Stimulated activated CD4-positive, alpha-beta T cell treated with anti-CD3 and anti-CD28 coated beads, Interleukin-4, amount 100 ng/mL, for 48 hours (primary cell): ENCODE data around the gene METAP1D.

Experiments
- DNase-seq, 2 donors: peaks; one replicate each; pipeline ENCODE4 v3.0.0-alpha.2; 2020; ENCODE audit warnings: low read depth in 2 of 2

Gene METAP1D

DNA sequence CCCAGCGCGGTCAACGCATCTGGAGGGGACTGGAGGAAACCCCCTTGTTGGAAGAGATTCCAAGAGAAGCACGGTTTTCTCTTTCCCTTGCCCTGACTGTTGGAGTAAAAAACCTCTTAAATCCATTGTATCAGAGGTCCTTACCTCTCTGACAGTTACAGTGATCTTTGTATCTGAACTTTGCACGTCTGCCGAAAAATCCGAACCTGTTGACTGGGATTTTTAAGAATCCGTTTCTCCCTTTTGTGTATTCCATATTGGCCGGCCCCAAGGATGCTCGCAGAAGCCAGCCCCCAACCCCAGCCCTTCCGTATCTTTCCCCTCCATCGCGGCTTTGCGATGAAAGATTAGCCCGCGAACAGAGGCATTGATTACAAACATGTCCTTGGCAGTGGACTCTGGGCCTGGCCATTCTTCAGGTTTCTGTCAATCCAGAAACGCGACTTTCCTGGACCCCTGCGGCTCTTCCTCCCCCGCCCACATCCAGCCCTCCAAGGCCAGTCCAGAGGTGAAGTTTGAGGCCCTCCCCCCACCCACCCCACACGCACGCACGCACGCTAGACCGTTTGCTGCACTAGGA lies 81.0 kb downstream of the METAP1D start:
- no peak for DNase-seq

GRCh38 chr2:172081221-172082022 lies 81.7 kb downstream of the METAP1D start:
- no peak for DNase-seq

- DNase-seq, result no peak
These were observed 82.6 kb downstream of the METAP1D start for GRCh38 chr2:172082105-172082943.

DNA sequence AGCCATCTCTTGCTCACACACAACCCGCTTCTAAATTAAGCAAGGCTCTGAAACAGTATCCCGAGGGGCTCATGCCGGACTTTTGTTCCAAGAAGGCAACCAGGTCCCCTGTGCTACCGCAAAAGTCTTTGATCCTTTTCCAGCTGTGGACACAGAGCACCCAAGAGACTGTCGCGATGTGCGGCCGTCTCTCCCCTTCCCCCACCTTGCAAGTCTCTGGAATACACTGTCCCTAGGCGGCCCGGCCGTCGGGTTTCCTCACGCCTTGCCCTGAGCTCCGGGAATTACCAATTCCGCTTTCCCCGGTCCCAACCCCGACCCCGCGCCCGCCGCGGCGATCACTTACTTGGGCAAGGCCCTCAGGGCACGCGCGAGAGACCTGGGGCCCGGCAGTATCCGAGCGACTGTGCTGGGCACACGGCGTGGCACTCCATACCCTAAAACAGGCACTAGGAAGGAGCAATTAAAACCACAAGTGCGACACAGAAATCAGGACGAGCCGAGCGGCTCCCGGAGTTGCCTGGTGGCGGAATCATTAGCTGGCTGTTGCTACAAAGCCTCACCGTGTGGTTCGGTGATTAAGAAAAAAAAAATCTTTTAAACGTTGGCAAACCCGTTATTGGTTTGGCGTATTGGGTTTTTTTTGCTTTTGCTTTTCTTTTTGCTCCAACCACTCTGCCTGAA lies 83.3 kb downstream of the METAP1D start:
- DNase-seq, result no peak

DNA sequence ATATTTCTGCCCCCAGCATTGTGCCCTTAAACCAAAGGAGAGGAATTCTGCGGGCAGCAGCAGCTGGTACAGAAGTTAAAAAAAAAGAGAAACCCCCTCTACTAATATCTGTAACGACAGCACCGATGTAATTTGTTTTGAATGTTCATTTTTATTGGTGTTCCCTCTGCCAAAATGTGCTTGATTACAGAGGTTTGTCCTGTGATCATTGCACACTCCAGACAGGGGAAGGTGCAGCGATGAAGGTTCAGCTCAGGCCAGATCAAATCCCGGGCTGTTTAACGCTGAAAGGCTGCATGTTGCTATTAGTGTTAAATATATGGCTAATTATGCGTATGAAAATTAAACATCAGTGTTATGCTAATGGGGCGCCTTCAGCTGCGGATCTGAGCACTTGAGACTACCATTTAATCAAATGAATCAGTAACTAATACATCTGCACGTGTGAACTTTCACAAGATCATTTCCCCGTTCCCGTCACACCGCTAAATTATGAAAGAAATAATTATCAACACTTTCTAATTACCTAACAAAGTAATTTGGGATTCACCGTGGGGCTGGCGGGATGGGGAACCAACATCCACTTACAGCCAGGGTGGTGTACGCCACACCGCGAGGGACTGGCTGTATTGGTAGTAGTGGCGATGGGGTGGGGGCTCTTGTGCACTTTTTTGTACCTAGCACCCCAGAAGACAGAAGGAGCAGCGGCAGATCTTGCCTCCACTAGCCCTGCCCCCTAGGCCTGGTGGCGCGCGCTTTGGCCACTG lies 84.1 kb downstream of the METAP1D start:
- no peak for DNase-seq

- DNase-seq, result no peak
These were observed 84.6 kb downstream of the METAP1D start for GRCh38 chr2:172084395-172084644.

DNA sequence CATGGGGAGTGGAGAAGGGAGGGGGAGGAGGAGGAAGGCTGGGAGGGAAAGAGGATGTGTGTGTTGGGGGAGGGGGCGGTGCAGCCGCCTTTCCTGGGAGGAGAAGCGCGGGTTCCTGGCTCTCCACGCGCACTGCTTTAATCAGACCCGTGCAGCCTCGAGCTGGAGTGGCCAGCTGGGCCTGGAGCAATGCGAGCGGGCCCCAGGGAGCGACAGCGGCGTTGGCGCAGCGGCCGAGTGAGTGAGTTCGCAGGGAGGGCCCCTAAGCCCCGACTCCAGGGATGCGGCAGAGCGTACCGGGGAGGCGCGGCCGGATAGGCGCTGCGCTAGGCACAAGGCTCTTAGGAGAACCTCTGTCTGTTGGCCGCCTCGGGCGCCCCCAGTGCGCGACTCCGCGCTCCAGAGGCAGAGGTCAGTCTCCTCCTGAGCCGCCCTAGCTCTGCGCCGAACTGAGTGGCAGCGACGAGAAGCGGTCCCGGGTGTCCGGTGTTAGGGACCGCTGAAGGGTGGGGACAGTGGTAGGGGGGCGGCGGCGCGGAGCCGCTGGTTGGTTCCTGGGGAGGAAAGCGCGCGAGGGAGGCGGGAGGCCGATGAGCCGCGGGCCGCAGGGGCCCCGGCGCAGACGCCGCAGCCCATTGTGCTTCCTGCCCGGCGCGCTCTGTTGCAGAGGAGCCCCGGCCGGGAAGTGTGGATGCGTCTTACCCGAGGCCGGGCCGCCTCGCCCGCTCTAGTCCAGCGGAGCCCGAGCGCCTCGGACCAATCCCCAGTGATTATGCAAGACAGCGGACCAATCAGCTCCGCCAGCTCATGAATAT lies 85.1 kb downstream of the METAP1D start:
- DNase-seq, result no peak

DNA sequence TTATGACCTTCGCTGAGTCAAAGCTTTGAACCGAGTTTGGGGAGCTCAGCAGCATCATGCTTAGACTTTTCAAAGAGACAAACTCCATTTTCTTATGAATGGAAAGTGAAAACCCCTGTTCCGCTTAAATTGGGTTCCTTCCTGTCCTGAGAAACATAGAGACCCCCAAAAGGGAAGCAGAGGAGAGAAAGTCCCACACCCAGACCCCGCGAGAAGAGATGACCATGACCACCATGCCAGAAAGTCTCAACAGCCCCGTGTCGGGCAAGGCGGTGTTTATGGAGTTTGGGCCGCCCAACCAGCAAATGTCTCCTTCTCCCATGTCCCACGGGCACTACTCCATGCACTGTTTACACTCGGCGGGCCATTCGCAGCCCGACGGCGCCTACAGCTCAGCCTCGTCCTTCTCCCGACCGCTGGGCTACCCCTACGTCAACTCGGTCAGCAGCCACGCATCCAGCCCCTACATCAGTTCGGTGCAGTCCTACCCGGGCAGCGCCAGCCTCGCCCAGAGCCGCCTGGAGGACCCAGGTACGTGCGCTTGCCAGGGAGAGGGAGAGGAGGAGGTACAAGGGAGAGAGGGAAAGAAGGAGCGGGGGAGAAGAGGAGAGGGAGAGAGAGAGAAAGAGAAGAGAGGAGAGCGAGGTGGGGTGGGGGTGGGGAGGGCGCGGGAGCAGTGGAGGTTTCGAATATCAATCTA lies 85.9 kb downstream of the METAP1D start, which contains the start of gene DLX1:
Gene DLX1, plus strand, starts transcription at position 48 of the 700 bp plus-strand sequence. Its CDS starts 171 bp downstream, at position 219.
- no peak for DNase-seq

DNA sequence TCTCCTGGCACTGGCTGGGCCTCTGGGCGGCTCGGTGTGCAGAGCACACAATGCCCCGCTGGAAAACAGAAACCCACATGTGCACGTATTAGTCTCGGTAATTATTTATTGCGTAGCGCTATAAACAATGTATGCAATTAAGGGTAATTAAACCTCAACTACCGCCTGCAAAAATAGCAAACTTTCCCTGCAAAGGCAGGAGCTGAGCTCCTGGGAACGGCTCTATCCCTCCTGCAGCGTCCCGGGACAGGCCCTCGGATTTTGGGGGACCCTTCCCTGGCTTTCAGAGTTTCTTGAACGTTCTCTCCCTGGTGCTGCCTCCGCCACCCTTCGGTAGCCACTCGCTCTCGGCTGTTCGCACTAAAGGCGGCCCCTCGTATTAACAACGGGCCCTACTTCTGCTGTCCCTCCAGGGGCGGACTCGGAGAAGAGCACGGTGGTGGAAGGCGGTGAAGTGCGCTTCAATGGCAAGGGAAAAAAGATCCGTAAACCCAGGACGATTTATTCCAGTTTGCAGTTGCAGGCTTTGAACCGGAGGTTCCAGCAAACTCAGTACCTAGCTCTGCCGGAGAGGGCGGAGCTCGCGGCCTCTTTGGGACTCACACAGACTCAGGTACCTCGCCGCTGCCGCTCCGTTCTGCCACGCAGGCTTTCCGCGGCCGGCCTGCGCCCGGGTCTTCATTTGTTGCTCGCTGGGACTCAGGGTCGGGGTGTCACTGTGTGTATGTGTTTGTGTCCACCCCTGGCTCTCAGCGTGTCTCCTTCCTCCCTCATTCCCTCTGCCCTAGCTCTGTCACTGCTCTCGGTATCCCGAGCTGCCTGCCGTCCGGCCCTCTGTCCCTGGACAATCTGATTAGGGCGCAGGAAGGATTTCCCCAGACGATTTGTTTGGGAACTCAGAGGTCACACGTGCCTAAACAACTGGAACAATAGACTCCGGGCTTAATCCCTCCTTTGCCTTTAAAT lies 86.8 kb downstream of the METAP1D start:
- no peak for DNase-seq

- no peak for DNase-seq
These were observed 87.5 kb downstream of the METAP1D start for GRCh38 chr2:172087207-172087779.

DNA sequence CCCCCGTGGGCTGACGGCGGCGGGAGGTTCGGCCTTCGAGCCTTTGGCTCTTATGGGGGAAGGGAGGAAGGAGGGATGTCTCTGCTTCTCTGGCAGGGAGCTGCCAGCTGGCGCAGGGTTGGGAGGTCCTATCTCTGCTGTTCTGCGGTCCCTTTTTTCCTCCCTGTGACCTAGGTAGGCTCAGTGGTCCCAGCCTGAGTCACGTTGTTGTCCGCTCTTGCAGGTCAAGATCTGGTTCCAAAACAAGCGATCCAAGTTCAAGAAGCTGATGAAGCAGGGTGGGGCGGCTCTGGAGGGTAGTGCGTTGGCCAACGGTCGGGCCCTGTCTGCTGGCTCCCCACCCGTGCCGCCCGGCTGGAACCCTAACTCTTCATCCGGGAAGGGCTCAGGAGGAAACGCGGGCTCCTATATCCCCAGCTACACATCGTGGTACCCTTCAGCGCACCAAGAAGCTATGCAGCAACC lies 88.1 kb downstream of the METAP1D start:
- no peak for DNase-seq

- no peak for DNase-seq
These were observed 88.7 kb downstream of the METAP1D start for GRCh38 chr2:172088245-172089004.

DNA sequence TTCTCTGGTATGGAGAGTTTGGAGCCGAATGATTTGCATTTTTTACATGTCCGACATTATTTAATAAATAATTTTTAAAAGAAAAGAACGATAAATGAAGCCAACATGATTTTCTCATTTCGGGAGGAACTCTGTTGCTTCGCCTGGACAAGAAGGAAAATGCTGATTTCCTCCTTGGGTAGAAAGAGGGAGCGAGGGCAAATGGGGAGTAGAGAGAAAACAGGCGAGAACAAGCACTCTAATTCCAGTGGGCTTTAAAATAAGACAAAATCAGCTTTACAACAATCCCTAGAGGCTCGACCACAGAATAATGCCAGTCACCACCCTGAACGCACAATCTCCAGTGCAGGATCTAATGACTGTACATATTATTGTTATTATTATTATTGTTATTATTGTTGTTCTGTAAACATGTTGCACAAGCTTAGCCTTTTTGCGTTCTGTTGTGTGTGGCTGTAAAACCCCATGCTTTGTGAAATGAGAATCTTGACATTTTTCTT lies 89.3 kb downstream of the METAP1D start:
- DNase-seq, result no peak

DNA sequence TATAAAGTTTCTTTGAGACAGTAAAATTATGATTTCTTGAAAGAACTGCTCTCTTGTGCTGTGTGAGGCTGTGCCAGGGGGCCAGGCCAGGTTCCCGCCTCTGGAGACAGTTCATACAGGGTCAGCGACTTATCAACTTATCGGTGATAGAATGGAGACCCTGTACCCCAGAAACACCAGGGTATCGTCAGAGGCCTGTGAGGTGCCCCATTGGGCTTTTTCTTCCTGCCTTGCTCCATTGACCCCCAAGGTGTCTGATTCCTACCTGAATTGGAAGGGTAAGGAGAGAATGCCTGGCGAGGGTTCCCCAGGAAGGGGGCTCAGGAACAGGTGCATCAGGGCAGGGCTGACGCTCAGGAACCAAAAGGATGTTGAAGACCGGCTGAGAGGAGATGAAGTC lies 89.9 kb downstream of the METAP1D start:
- DNase-seq, result no peak

DNA sequence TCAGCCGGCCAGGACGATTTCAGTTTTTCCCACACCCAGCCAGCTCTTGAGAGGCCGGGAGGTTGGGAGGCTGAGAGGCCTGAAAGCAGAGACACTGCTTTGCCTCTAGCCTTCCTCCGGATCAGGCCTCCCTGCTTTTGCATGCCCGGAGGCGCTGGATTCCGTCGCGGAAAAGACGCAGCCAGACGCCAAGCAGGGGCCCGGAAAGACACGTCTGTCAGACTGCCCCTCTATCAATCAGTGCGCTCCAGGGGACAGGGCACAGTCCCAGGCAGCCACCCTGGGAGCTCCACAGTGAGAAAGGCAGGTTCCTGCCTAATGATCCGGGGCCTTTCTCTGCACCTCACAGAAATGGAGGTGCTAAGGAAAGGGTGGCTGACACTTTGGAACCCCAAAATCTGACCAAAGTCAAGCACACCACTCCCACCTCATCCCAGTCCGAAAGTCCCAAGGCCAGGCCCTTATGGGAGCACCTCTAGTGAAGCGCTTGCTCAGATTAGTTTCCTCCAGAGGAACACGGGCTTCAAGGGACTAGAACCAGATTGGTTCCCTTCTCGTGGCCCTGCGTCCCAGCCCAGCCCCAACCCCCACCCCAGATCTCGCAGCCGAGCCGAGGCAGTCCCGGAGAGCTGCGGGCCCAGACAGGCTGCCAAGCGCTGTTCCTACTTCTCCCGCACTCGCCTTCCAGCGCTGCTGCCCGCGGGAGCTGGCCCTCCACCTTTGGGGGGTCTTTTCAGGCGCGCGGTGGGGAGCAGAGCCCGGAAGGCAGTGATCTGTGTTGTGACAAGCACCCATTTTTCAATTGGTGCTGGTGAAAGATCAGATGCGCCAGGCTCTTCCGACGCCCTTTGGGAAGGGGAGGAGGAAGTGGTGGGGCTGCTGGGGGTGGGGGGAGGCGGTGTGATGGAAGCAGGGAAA lies 90.5 kb downstream of the METAP1D start:
- no peak for DNase-seq

- DNase-seq, result no peak
These were observed 91.4 kb downstream of the METAP1D start for GRCh38 chr2:172091000-172091641.
